Stimulated activated CD8-positive, alpha-beta memory T cell treated with anti-CD3 and anti-CD28 coated beads, Interleukin-4, amount 100 ng/mL, for 24 hours (primary cell): ENCODE measurements around the gene THRB.

Experiments used
- DNase-seq: peaks from one replicate; pipeline ENCODE4 v3.0.0-alpha.2; 2020; ENCODE audit warnings: low read depth

Gene THRB

DNA sequence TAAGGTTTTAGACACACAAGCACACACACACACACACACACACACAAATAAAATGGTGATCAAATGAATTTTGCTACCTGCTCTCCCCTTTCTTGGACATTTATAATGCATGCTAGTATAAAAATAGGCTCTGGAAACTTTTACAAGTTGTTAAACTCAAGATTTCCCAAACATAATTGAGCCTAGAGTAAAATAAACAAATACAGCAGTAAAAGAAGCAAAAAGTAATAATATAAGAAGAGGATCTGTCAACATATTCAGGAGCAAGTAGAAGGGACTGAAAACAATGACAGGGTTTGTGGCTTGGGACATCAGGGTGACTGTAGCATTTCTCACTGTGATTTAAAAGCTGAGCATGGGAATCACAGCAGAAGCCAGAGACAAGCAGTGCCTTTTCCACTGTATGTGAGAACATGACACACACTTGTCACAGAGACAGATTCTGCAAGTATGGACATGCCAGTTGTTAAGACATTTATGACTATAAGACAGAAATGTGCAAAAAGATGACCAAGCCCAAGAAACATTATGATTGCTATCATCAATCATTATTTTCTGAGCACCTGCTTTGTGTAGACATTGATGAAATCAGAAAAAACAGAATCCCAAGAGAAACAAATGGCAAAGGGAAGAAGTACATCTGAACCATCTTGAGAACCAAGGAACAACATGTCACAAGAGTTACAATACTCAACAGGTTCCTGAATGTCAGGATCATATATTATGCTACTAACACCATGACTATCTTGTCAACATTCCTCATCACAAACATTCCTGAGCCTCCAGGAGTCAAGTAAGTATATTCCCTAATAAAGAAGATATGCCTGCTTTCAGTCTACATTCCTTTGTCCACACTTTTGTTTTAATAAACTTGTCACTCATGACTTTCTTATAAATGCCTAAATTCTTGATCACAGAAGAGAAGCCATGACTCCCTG, 7.1 kb downstream of the THRB start:
- no peak for DNase-seq

DNA sequence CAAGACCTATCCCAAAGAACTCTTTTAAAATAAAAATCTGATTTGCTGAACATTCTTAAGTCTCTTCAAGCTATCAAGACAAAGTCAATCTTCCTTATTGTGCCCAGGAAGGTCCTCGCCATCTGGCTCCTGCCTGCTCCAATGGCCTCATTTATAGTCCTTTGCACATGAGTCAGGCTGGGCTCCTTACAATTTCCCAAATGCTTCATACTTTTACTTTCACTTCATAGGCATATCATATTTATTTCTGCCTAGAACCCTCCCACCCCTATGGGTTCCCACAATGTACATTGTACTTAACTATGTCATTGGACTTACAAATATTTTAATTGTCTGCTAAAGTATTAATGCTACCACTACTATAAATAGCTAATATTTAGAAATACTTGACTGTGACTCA, 9.1 kb downstream of the THRB start:
- no peak for DNase-seq

DNA sequence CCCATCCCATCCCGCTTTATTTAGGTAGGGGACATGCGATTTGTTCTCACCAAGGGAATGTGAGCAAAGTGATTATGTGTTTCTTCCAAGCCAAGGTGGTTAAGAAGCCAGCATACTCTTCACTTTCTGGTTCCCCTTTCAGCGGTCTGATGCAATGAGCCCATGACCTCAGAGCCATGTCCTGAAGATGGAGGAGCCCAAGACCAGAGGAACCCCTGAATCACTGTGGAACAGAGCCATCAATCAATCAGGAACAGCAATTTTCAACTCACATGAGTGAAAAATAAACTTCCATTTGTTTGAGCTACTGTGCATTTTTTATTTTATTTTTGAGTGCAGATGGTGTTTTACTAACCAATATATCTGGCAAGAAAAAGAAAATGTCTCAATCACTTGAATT, 10.8 kb downstream of the THRB start:
- DNase-seq = no peak

DNA sequence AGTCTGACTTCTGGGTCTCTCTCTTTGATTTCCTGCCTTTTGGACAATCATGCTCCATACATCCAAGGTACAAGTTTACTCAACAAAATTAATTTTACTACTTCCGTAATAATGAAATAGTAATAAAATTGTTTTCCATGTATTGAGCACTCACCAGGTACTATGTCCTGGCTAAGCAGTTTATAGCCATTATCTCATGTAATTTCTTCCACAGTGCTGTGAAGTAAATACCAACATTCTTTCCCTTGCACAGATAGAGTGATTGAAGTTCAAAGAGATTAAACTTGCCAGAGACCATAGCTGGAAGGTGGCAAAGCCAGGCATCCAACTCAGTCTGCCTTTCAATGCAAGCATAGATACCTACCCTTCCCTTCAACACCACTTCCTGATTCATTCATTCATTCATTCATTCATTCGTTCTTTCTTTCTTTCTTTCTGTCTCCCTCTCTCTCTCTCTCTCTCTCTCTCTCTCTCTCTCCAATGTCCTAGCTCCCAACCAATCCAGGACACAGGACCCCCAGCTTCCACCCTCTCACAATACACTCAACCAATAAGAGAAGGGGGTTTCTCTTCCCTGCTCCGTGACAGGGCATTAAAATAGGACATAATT, 12.4 kb downstream of the THRB start:
- DNase-seq = no peak

DNA sequence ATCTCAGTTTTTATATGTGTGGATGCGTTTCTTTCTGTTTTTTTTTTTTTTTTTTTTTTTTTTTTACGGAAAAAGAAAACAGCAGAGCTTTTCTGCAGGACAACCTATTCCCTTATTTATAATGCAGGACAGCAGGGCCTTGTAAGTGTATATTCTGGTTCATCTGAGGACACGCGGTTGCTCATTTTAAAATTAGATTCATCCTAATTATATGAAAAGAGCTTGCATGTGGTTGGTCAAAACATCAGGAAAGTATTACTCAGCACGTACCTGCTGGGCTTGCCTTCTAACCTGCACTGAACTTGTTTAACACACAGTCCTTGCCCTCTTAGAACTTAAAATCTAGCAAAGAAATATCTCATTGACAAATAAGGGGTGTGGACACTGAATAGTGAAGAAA, 13.5 kb downstream of the THRB start:
- DNase-seq = no peak

DNA sequence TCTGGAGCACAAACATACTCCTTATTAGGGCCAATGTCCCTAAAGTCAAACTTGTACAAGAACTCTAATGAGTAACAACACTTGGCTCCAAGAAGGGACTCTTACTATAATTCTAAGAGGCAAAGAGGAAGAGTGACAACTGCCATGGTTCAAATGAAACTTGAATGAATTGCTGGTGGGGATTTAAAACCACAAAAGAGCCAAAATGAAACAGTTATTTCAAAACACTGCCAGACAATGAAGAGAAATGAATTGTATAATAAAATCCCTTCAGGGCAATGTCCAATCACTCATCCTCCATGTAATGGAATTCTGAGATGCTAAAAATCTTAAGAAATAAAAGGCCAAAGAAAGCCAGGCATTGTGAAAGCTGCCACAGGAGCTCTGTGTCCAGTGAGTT, 14.2 kb downstream of the THRB start:
- DNase-seq = no peak

DNA sequence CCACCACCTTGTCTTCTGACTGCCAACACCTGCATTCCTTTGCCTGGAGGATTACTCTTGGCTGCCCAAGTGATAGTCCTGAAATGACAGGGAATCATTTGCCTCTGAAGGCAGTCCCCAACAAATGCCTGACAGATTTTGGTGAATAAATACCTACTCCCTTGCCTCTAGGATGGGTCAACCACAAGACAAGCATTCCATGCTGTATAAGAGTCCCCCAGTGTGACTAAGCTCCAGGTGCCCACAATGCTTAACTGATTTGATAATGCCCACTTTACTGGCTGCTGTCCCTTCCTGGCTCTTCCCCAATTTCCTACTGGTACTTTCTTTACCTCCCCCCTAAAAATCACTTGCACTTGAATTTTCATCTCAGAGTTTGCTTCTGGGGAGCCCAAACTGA, 14.8 kb downstream of the THRB start:
- DNase-seq = no peak

DNA sequence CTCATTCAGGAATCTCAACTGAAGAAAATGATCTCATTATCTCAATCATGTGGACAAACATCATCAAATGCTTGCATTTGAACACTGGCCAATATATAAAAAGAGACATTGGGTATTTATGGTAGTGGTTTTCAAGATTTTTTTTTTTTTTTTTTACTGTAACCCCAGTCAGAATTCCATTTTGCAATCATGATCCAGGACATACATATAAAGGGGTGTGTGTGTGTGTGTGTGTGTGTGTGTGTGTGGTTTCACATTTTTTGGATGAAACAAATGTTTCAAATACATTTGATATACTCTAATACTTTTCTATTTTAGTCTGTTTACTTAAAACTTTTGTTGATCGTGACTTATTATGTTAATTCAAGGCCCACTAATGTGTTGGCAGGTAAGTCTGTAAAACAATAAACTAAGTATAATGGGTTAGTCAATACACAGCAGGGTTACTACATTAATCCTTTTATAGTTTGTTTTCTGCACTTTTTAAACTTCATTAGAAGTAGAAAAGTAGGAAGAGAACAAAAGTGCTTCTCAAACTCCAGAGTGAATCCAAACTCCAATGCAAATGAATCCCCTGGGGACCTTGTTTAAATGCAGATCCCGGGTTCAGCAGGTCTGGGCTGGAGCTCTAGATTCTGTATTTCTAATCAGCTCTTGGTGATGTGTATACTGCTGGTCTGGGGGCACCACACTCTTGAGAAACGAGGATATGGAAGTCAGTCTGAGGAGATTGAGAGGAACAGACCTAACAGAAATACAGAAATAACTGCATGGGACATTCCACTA, 17.6 kb downstream of the THRB start:
- no peak for DNase-seq

DNA sequence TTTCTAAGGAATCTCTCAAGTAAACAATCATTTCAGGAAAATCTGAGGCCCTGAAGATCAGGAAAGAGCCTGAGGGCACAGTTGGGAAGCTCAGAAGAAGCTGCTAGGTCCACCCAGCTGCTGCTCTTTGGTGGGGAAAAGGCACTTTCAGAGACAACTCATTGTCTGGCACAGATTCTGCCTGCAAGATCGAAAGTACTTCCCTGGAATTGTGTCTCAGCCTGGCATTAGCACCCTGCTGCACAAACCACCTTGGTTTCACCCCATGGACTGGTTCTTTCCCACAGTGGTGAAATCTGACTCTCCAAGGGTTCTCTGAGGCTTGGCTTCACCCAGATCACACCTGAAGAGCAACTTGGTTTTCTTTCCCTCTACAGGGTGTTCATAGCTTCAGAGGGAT, 18.7 kb downstream of the THRB start:
- no peak for DNase-seq

DNA sequence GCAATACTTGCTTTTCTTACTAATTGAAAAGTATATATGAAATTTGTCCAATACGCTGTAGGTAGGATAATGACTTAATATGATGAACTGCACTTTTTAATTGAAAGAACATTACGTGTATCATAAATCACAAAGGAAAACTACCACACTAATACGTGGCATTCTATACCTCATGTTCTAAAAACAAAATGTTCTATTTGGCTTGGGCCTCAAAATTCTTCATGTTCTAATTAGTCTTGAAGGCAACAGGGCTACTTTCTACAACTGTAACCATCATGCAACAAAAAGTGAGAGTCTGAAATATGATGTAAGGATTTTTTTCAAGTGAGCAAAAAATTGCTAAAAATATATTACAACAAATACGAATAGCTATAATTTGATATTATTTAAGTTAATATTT, 19.8 kb downstream of the THRB start:
- DNase-seq = no peak

DNA sequence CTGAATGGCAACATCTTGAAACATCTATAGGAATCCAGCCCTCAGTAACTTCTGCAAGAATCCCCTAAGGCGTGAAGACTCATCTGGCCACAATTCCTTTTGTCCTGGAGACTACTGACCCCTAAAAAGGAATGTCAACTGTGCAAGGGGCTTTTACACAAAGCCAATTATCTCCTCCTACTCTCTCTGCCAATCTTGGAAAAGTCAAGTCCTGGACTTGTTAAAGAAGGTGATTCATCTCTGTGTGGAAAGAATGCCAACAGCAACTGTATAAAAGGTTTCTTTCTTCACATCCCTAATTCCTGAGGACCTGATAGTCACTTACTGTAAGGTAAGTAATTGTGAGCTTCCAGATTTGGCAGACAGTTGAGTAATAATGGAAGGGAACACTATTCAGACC, 22.3 kb downstream of the THRB start:
- DNase-seq = no peak

DNA sequence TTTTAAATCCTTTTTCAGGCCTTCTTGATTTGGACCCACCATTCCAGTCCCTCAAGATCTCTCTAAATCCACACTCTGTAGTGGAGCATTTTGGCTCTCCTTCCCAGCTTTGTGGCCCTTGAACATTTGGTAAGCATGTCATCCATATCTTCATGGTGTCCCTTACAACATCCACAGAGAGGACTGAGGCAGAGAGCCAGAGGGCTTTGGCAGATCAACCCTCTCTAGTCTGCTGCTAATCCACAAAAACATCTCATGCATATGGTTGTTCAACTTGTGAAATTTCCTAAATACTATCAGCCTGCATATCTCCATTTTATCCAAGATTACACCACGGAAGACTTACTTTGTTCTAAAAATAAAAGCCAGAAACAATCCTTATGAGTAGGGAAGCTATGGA, 23.2 kb downstream of the THRB start:
- no peak for DNase-seq

DNA sequence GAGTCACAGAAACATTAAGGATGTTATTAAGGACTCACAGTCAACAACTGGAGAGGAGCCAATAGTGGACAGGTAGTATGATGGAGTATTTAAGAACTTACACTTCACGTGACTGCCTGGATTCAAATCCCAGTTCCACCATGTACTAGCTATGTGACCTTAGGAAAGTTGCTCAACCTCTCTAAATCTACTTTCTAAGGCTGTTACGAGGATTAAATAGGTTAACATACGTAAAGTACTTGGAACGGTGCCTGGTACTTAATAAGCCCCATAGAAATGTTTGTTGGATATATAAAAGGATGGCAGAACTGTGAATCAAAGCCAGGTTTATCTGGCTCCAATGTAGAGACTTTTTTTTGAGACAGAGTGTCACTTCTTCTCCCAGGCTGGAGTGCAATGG, 24.4 kb downstream of the THRB start:
- DNase-seq = no peak

DNA sequence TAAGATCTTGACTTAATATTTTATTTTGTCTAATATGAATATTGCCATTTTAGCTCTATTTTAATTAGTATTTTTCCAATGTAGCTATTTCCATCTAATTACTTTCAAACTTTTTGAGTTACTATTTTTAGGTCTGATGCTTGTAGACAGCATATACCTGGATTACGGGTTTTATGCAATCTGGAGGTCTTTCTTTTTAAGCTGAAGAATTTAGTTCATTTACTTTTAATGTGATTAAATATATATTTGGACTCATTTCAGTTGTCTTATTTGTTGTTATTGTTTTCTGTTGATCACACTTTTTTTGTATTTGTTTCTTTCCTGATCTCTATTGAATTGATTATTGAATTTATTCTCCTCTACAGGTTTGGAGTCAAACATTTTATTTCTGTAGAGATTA, 30.3 kb downstream of the THRB start:
- DNase-seq = no peak

DNA sequence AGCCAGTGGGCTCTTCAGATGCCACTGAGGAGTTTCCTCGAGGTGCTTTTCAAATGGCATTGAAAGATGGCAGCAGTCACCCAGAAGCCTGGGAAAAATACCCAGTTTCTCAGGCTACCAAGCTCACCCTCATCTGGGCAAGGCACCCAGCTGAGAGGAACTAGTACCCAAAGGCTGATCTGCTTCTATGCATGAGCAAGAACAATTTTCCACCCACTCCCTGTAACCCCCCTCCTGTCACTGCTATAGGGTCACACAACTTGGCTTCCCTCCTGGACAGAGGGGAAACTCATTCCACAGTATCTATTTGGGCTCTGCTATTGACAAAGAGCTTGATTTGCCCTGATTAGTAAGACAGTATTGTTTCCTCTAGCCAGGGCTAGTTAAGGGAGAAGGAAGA, 31.9 kb downstream of the THRB start:
- no peak for DNase-seq

DNA sequence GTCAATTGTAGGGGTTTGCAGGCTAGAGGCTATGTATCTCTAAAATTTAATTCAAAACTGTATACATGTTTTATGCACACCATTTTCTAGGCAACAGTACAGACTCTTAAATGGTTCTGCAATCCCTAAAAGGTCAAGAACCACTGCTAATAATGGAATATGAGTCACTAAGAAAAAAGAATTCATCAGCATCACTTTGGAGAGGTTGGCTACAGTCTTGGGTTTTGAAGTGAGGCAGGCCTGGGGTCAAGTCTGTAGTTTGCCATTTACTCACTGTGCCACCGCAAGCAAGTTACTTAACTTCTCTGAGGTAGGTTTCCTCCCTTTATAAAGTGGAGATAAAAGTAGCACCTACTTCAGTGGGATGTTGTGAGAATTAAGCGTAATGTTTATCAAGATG, 33.7 kb downstream of the THRB start:
- DNase-seq = no peak

DNA sequence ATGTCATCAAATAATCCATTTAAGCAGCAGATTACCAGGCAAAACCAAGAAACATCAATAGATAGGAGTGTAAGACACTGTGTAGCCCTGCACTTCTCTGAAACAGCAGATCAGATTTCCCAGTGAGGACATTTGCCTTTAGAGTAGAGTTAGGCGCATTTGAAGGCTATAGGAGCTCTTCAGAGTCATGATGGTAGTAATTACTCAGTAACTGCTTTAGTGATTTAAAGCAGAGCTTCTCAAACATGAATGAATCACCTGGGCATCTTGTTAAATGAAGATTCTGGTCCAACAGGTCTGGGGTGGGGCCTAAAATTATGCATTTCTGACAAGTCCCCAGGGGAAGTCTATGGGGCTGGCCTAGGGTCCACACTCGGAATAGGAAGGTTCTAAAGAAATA, 36.9 kb downstream of the THRB start:
- no peak for DNase-seq

DNA sequence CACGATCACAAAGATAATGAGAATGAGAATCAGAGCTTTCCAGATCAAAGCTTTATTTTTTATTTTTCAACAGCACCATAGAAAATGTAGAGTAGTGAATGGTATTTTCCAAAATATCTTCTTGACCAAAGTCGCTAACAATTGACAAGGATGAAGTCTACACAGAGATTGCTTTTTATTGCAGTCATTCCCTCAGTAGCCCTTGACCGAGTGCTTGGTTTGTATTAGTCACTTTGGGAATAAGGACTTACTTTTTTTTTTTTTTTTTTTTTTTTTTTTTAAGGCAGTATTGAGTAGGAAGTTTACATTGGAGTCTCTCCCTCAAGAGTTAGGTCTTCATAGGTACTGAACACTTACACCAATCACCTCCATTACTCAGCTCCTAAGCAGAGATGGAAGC, 39.8 kb downstream of the THRB start:
- no peak for DNase-seq

DNA sequence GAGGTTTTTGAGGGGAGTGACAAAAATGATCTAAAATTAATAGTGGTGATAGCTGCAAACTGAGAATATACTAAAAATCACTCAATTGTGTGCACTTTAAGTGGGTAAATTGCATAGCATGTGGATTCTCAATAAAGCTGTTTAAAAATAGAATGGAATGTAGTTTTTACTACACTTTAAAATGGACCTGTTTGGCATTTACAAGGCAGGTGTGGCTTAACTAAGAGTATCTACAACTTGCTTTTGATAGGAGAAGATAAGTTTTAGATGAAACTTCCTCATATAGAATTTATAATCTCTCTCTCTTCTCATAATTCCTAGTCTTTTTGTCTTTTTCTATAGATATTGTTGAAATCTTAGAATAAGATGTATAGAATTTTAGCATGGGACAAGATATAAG, 40.3 kb downstream of the THRB start:
- no peak for DNase-seq

DNA sequence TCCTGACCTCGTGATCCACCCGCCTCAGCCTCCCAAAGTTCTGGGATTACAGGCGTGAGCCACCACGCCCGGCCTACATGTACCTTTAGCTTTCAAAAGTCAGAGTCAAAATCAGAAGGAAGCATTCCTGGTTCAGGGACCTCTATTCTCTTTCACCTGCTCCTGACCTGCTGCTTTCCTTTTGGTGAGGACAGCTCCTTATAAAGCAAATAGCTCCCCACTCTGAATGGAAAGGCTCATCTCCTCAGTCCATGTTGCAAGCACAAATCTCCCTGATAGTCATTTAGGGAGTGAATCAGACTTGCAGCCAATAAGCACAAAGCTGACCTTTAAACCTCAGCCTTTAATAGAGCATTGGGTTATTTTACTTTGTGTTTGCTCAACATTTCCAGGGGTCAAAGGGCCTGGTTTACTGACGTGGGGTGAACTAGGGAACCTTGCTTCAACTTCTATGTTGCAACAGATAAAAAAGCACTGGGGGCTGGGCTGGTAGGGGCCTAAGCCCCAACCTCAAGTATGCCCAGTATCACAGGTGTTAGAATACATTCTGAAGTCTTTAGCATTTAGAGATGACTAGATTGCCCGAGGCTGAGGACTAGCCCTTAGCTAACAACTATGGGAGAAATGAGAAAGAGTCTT, 43.1 kb downstream of the THRB start:
- DNase-seq = no peak

DNA sequence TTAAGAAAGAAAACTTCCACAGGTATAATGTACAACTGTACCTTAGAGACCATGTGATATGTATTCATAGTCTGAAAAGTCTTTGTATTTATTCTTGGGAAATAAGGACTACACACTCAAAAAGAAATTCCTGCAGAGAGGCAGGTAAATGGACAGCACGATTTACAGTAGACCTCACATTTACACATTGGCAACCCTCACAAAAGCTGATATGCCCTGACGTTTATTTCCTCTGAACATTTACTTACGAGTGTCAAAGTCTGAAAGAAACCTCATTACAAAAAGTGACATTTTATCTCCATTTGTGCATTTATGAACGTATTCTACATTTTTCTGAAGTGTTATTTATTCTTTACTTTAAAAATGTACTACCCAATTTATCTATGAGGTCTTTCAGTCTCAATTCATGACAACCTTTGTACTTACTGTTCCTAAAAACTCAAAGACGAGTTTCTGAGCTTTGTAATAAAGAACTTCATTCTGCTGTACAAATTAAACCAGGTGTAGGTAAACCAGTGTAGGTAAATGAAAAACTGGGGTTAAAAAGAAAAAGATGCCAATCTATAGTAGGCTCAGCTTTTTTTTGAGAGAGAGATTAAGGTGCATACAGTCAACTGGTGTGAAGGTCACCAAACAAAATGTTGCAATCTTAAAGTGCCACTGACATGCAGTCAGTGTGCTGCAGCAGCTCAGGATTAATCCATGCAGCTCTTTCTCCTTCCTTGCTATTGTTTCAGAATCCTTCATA, 44.3 kb downstream of the THRB start:
- no peak for DNase-seq

DNA sequence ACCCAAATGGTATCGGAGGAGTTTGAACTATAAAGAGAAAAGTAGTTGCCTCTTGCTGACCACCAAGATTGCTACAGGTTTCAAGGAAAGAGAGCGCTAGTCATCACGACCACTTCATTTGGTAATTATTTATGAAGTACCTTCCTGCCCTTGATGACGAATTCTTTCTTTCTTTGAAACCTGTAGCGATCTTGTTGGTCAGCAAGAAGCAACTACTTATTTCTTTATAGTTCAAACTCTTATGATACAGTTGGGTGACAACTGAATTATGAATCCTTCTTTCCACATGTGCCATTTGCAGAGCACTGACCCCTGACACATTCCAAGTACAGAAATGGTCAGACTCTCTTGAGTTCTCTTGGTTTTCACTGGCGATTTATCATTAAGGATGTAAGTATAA, 46.8 kb downstream of the THRB start:
- no peak for DNase-seq
